Astrocyte (in vitro differentiated cells and primary cell): ENCODE data around the gene SERTAD3.

ENCODE experiments used
- CTCF ChIP-seq: IDR thresholded peaks from 2 replicates; pipeline ENCODE4 v1.5.1; 2011; ENCODE audit warnings: low read depth, mild to moderate bottlenecking, inconsistent platforms, low read length, moderate library complexity; ENCODE audit not compliant: insufficient read depth
- EZH2 ChIP-seq: IDR thresholded peaks from 2 replicates; pipeline ENCODE4 v1.6.1; 2012; ENCODE audit warnings: mild to moderate bottlenecking, low read length, inconsistent platforms; ENCODE audit not compliant: insufficient read depth

GRCh38 chr19:40425450-40426287, 18.5 kb downstream of the SERTAD3 start, which contains the start of gene SERTAD1:
- TF ChIP-seq CTCF (no peak), EZH2 (no peak)
